Amygdala (tissue), 56 donors: ENCODE measurements around the gene DSCAML1.

Source experiments
- DNase-seq, 56 donors: peaks; one replicate each; lab custom pipeline; 2025; lab: John Stamatoyannopoulos, UW

The DSCAML1 gene

GRCh38 chr11:117378976-117379865, 417.8 kb downstream of the DSCAML1 start:
- DNase-seq = no peak
